ENCODE results near the gene CD47. TPM values are rescaled to one million over a fixed set of nuclear protein-coding genes. Genes with fewer than 3 reads are reported as not detected.

The CD47 gene
- total and polyA plus RNA-seq, 2 donors (not counting 1 experiment from before 2014, with no cell fraction given) = 86.4 to 259 TPM

- H3K4me1 ChIP-seq (ENCODE audit: control insufficient read depth in 2 of 2, insufficient read depth in 2 of 2, low read length in 2 of 2) = peaks cover 38 to 47% of the 10 kb centered on the region in 2 donors
- Mint-ChIP-seq H3K27me3 (no peaks in the 10 kb centered on the region), H3K9me3 (ENCODE audit: insufficient read depth) (no peaks in the 10 kb centered on the region), H3K4me1 (peaks cover 25% of the 10 kb centered on the region), H3K27ac (peak overlapping the region; percentile 99), H3K4me3 (peak overlapping the region; percentile 99)
- TF ChIP-seq CTCF (IDR thresholded peaks at IDR 0.05) = no peak
- TF ChIP-seq EZH2 (IDR thresholded peaks at IDR 0.05; ENCODE audit: borderline replicate concordance, insufficient read depth, low read depth, low read length, poor library complexity, severe bottlenecking) = no peak
- DNase-seq (peak; percentile 80), ATAC-seq (ENCODE audit: low read depth) (peak; percentile 15)
- H3K79me2 ChIP-seq (ENCODE audit: control insufficient read depth, insufficient read depth, low read length) = peaks cover 63% of the 10 kb centered on the region
- H4K20me1 ChIP-seq (ENCODE audit: control insufficient read depth, insufficient read depth, low read length, poor library complexity, severe bottlenecking) = peaks cover 7% of the 10 kb centered on the region
- H3K27me3 ChIP-seq (replicated peaks in 1 of 4; ENCODE audit: control extremely low read depth in 1 of 4, control insufficient read depth in 3 of 4, insufficient read depth in 4 of 4, low read length in 3 of 4) = no peaks in the 10 kb centered on the region
- intact Hi-C loops (cut with micrococcal nuclease) = loop anchor here (1.0 to 2.0 kb wide), 5 partner anchors 11 to 317 kb away; partner anchors contain the start of gene IFT57
- POLR2A ChIA-PET = interaction anchor here (0.6 to 5.0 kb wide), 8 partner anchors 11 to 131 kb away, joined by 3 to 40 read pairs (median 5); no protein-coding TSS in a partner anchor
- peaks cover 0 to 6% (median 0%) of the 10 kb centered on the region in 3 donors for H3K9me3 ChIP-seq (ENCODE audit: control extremely low read depth in 1 of 3, control insufficient read depth in 2 of 3, insufficient read depth in 1 of 3, low read length in 2 of 3)
- H3K27ac ChIP-seq (ENCODE audit: low read length in 2 of 2) = peak overlapping the region; percentile 88 to 97
- H3K4me3 ChIP-seq (ENCODE audit: control extremely low read depth in 1 of 5, extremely low read depth in 1 of 5, insufficient read depth in 1 of 5, low read depth in 2 of 5, low read length in 4 of 5) = peak overlapping the region; percentile 74 to 98 (median 96)
- peaks cover 3 to 11% of the 10 kb centered on the region in 2 experiments for H3K36me3 ChIP-seq (replicated peaks in 1 of 2; ENCODE audit: control extremely low read depth in 1 of 2, control insufficient read depth in 1 of 2, extremely low read depth in 1 of 2, insufficient read depth in 2 of 2, low read length in 1 of 2)
- H3K9ac ChIP-seq (ENCODE audit: low read length) = peak overlapping the region; percentile 97
- H2AFZ ChIP-seq (ENCODE audit: insufficient read depth, low read depth, low read length, poor library complexity, severe bottlenecking) = peak overlapping the region; percentile 81
- WGBS (ENCODE audit: insufficient coverage) = under 1% methylated on average over 16 of the region's 29 CpGs
- CTCF ChIA-PET = interaction anchor here (1.2 to 2.5 kb wide), 4 partner anchors 11 to 231 kb away, joined by 3 to 16 read pairs (median 4); no protein-coding TSS in a partner anchor
- peak overlapping the region; percentile 90 for H3K4me2 ChIP-seq (replicated peaks; ENCODE audit: low read depth, low read length, poor library complexity, severe bottlenecking)
Observed at GRCh38 chr3:108090049-108090700, 656 bp downstream of the CD47 start.

GRCh38 chr3:108089579-108089978, 1.3 kb downstream of the CD47 start:
- H3K4me1 ChIP-seq (ENCODE audit: control insufficient read depth in 2 of 2, insufficient read depth in 2 of 2, low read length in 2 of 2) = peaks cover 44 to 53% of the 10 kb centered on the region in 2 donors

More at GRCh38 chr3:108089579-108089978, 1.3 kb downstream of the CD47 start:
- Histone ChIP-seq H3K36me3 (replicated peaks in 1 of 2; ENCODE audit: control extremely low read depth in 1 of 2, control insufficient read depth in 1 of 2, extremely low read depth in 1 of 2, insufficient read depth in 2 of 2, low read length in 1 of 2) (peaks cover 9 to 17% of the 10 kb centered on the region in 2 experiments), H4K20me1 (ENCODE audit: control insufficient read depth, insufficient read depth, low read length, poor library complexity, severe bottlenecking) (peaks cover 13% of the 10 kb centered on the region), H3K27me3 (replicated peaks in 1 of 4; ENCODE audit: control extremely low read depth in 1 of 4, control insufficient read depth in 3 of 4, insufficient read depth in 4 of 4, low read length in 3 of 4) (no peaks in the 10 kb centered on the region), H2AFZ (ENCODE audit: insufficient read depth, low read depth, low read length, poor library complexity, severe bottlenecking) (no peak overlapping the region), H3K9me3 (ENCODE audit: control extremely low read depth in 1 of 3, control insufficient read depth in 2 of 3, insufficient read depth in 1 of 3, low read length in 2 of 3) (peaks cover 0 to 6% (median 0%) of the 10 kb centered on the region in 3 donors), H3K27ac (ENCODE audit: low read length in 2 of 2) (peak overlapping the region; percentile 88 to 97), H3K4me3 (ENCODE audit: control extremely low read depth in 1 of 5, extremely low read depth in 1 of 5, insufficient read depth in 1 of 5, low read depth in 2 of 5, low read length in 4 of 5) (peak overlapping the region; percentile 74 to 98 (median 96)), H3K9ac (ENCODE audit: low read length) (peak overlapping the region; percentile 97), H3K79me2 (ENCODE audit: control insufficient read depth, insufficient read depth, low read length) (peaks cover 69% of the 10 kb centered on the region), H3K4me2 (replicated peaks; ENCODE audit: low read depth, low read length, poor library complexity, severe bottlenecking) (peak overlapping the region; percentile 90)
- CTCF ChIA-PET = interaction anchor here (0.7 to 2.5 kb wide), 6 partner anchors 11 to 408 kb away, joined by 3 to 16 read pairs (median 4); no protein-coding TSS in a partner anchor
- Mint-ChIP-seq H3K27me3 (no peaks in the 10 kb centered on the region), H3K4me1 (peaks cover 25% of the 10 kb centered on the region), H3K27ac (peak overlapping the region; percentile 99), H3K4me3 (peak overlapping the region; percentile 99), H3K9me3 (ENCODE audit: insufficient read depth) (no peaks in the 10 kb centered on the region)
- WGBS (ENCODE audit: insufficient coverage) = 0% methylated on average over 1 of the region's 10 CpGs
- ATAC-seq (ENCODE audit: low read depth) (no peak), DNase-seq (no peak)
- POLR2A ChIA-PET = interaction anchor here (0.6 to 5.0 kb wide), 8 partner anchors 12 to 131 kb away, joined by 3 to 40 read pairs (median 5); no protein-coding TSS in a partner anchor
- intact Hi-C loops (cut with micrococcal nuclease) = loop anchor here (2.0 to 10.0 kb wide), 2 partner anchors 27 to 385 kb away; no protein-coding TSS in a partner anchor
- TF ChIP-seq CTCF (IDR thresholded peaks at IDR 0.05) = no peak
- TF ChIP-seq EZH2 (IDR thresholded peaks at IDR 0.05; ENCODE audit: borderline replicate concordance, insufficient read depth, low read depth, low read length, poor library complexity, severe bottlenecking) = no peak
